H4 (cell line): Measurements from ENCODE around the gene CADPS2. TPM values are rescaled to one million over a fixed set of nuclear protein-coding genes. Genes with fewer than 3 reads are reported as not detected.

Experiments used
- DNase-seq: peaks from one replicate; pipeline ENCODE4 v3.0.0-alpha.2; 2015; ENCODE audit warnings: low spot score
- total RNA-seq: library from RNA; depleted of rRNA; stranded (reverse); fragments of >200 nt; shearing (Covaris generic); gene quantifications from 2 replicates; pipeline ENCODE4 v1.2.3, GENCODE V29; 2014

Gene CADPS2
- total RNA-seq, 1 experiment from 2014 or later: 23.3 TPM

DNA sequence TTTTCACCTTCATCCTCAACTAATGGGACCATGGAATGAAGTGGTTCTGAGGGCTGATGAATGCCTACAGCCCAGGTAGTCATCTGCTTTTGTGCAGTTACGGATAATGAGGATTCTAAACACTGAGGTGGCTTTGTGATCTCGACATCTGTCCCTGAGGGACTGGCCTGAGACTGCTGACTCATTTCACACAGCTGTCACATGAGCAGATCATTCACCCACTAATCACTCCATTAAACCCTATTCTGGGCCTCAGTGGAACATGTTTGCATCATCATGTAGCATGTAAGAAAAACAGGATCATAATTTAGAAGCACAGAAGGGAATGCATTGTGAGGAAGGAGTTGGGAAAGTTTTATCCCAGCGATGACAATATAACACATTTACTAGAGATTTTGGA lies 502.3 kb downstream of the CADPS2 start:
- no peak for DNase-seq

DNA sequence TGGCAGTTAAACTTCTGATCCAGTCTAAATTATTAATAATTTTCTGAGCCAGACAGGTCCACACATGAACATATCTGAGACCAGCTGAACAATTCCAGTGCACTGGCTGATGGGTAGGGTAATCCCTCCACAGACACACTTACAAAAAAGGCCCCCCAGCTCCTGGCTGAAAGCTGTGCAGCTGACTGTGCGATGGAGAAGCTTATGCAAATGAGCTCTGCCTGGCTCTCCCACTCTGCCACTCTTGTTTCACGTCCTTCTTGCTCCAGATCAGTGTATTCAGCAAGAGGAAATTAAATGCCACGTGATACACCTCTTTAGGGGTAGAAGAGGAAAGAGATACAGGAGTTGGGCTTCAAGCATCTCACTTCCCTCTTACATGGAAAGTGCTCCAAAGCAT lies 505.3 kb downstream of the CADPS2 start:
- DNase-seq: no peak

DNA sequence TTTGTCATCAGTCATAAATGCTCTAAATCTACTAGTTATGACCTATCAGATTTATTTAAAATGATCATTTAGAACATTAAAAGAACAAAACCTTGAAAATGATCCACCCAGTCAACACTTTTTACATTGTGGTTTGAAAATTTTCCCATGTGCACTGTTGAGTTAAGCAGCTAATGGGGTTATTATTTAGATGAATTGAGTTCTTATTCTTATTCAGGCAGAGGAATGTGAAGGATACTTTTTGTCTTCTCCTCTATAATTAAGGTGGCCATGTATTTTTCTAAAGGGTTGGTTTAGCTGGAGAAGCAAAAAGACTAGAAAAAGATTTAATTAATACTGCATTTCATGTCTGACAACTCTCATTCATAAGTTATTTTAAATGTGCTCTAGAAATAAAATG lies 506.8 kb downstream of the CADPS2 start:
- no peak for DNase-seq

DNA sequence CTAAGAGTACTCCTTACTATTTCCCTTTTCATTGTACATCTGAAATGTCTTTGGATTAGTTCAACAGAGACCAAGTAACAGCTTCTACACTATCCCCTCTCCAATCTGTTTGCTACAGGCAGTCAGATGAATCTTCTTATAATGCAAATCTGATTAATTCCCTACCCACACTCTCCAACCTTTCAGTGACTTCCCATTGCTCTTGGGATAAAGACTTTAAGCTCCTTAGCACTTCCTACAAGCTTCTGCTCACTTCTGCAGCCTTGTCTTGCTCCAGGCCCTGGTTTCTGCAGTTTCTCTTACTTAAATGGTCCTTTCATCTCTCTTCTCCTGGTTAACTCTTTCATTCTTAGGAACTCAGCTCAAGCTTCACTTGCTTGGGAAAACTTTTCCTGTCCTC lies 516.5 kb downstream of the CADPS2 start:
- no peak for DNase-seq

DNA sequence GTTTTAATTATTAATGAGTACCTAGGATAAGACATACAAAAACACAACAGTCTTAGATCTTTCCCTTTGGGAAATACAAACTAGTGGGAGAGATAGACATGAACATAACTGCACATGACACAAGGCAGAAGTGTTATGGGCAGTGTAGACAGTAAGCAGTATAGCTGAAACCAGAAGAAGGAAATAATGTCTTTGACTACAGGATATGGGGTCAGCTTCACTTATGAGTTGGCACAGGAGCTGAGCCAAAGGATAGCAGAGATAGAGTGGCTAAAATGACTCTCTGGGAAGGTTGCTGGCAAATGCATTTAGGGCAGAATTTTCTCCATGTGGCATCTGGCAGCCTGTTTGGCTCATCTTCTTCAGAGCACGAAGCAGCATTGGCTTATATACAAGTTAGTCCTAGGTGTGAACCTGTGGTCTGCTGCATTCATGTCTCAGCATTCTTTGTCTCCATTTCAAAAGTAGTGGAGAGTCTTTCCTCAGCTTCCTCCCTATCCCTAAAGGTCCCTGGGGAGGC lies 521.4 kb downstream of the CADPS2 start:
- DNase-seq: no peak

DNA sequence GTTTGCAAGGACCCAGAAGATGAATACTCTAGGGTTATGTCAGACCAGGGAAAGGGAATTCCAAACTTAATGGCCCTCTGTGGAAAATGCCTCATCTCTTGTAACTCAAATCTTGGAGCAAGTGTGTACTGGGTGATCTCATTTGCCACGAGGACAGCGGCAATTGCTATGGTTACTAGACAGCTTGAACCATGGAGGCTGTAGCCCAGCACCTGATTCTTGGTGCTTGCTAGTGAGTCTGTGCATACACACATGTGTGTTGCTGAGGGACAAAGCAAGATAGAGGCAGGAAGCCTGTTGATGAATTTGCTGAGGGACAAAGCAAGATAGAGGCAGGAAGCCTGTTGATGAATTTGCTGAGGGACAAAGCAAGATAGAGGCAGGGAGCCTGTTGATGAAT lies 523.1 kb downstream of the CADPS2 start:
- no peak for DNase-seq

DNA sequence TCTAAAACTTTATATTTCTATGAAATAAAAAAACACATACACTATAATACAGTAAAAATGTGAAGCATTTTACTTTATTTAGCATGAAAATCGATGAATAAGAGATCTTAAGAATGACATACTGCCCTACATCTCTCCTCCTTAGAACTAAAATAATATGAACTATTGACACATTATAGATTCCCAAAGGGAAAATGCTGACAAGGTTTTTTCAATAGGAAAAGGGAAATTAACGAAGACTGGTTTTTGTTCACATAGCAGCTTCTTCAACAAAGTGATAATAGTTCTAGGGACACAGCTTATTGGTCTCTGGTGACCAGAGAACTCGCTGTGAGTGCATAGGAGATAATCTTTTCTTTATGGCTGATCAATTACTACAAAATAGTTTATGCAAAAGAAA lies 523.8 kb downstream of the CADPS2 start:
- no peak for DNase-seq

DNA sequence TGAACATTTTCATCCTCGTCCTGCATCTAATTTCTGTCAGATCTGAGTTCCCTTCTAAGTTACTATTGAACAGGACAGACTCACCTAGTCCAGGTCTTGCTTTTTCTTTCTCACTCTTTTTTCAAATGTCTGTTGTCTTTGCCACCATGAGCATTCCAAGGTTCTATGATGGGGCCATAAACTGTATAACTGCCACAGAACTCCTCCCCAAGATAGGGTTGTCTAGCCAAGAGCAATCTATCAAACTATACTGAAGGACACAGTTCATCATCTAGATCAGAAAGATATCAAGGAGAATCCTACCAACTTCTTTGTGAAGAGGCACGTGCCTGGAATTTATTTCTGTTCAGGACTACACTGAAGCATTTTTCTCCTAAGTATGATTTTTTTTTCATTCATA lies 531.6 kb downstream of the CADPS2 start:
- DNase-seq: no peak

DNA sequence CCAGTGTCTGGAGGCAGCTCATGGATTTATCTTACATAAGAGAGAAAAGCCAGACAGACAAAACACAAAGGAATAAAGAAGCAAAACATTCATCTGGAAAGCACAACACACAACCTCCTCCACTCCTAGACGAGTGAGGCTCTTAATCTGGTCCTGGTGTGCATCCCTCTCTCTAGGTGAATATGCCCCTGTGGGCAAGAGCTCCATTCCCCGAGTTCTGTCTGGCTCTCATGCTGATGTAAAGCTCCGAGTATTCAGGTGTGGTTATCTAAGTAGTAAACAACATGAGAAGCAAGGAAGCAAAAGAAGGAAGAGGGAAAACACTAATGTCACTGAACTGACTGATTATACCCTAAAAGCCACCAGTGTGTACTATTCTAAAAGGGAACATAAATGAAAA lies 533.8 kb downstream of the CADPS2 start:
- no peak for DNase-seq

DNA sequence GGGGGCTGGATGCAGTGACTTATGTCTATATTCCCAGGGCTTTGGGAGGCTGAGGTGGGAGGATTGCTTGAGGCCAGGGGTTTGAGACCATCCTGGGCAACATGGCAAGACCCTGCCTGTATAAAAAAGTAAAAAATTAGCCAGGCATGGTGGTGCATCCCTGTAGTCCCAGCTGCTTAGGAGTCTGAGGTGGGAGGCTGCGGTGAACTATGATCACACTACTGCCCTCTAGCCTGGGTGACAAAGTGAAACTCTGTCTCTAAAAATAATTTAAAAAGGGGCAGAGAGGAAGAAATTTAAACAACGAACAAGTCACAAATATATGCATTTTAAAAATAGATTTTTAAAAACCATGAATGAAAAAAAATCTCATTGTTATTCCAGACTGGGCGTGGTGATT lies 535.6 kb downstream of the CADPS2 start:
- DNase-seq: no peak

DNA sequence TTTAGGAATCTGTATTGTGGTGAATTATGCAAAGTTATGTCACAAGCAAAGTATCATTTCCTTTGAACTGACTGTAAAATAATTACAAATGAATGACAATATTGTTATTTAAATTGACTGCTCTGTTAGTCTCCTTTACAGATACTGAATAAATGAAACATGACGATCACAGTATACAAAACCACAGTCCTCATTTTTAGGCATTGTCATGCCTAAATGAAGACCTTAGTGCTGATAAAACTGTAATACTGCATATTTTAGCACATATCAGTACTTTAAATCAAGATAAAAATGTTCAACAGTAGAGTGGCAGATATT lies 542.0 kb downstream of the CADPS2 start:
- no peak for DNase-seq

DNA sequence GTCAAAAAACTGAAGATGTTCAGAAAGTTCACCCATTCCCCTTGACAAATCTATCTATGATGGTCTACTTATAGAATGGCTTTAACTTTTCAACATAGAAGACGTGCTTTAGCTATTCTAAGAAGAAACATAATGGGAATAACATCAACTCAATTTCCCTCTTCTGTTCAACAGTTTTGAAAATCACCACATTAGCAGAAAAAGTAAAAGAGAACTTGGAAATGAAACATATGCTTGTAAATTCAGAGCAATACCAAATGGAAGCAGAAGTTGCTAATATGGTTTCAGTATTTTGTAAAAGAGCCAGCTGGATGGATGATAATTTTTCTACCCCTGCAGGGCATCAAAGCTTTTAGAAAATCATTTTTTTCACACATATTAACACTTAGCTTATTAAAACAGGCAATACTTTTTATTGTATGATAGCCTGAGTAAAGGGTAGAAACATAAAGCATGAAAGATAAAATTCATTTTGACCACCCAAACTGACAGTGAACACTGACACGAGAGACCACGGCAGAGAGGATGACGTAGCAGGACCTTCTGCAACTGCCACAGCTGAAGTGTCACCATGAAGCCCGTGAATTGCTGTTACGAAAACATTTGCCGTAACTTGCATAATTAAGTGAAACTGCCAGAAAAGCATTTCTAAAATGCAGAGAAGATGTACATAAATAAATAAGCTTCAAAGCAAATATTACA lies 542.5 kb downstream of the CADPS2 start:
- DNase-seq: no peak

DNA sequence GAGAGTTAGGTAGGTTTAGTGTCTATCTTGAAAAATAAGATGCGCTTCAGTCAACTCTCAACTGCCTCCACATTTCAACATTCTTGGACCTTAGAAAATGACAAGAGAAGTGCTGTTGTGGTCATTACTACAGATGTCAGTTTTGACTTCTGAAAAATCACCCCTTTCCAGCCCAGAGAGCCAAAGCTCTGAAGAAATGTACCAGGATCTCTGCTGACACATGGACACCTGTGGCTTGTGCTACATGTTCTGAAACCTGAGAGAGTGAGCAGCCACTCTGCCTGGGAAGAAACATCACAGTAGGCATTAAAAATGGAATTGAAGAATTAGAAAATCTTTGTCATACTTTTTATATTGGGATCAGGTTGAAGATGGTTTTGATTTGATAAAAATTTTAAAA lies 545.8 kb downstream of the CADPS2 start:
- DNase-seq: no peak

DNA sequence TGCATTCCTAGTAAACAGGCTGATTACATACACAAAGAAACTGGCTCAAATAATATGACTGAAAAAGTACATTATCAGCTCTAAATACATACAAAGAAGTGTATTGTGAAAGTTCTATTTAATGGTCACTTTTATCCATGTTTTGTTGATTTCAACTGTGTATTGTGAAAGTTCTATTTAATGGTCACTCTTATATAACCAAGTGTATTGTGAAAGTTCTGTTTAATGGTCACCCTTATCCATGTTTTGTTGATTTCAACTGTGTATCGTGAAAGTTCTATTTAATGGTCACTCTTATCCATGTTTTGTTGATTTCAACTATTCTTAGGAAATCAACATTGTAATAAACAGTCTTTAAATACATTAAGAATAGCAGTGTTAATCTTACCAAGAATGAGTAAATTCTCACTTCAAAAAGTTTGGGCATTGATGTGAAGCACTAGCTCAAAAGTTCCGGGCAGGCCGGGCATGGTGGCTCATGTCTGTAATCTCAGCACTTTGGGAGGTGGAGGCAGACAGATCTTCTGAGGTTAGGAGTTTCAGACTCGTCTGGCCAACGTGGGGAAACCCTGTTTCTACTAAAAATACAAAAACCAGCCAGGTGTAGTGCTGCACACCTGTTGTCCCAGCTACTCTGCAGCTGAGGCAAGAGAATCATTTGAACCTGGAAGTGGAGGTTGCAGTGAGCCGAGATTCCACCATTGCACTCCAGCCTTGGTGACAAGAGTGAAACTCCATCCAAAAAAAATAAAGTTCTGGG lies 546.9 kb downstream of the CADPS2 start:
- DNase-seq: no peak

DNA sequence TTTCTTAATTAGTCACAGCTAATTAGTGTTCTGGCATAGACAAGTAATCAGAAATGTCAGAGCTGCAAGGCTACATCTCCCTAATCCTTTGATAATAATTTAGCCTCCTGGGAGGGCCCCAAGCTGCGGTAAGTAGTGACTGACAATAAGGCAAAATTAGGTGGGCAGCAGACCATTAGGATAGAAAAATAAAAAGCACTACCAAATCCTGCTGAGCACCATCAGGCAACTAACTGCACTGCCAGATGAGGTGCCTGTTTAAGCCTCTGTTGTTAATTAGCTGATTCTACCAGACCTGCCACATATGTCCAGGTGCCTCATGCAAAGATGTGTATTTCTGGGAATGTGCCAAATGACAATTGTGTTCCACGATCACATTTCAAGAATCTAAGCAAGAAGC lies 549.2 kb downstream of the CADPS2 start:
- no peak for DNase-seq

DNA sequence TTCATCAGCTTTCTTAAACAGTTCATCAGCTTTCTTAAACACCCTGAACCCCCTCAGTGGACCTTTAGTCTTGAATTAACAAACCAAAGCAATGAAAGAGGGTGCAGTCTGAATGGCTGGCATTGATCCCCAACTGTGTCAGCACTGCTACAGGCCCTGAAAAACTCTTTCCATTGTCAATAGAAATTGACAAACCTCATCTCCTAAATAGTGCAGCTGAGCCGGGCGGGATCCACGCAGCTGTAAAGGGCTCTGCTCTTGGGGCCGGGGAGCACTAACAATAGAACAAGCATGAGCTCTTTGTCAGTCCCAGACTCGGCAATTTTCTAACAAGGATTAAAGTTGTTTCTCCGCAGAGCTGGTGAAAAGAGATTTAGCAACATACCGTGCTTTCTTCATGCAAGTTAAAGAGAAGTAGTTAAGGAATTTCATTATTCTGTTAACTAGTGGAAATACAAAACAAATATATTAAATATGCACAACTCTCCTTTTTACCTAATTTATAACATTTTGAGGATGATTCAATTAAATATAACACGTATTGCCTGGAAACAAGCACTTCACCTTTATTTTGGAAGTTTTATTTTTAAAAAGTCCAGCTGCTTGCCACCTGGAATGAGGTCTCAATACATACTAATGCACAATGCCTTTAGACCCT lies 557.0 kb downstream of the CADPS2 start:
- no peak for DNase-seq

DNA sequence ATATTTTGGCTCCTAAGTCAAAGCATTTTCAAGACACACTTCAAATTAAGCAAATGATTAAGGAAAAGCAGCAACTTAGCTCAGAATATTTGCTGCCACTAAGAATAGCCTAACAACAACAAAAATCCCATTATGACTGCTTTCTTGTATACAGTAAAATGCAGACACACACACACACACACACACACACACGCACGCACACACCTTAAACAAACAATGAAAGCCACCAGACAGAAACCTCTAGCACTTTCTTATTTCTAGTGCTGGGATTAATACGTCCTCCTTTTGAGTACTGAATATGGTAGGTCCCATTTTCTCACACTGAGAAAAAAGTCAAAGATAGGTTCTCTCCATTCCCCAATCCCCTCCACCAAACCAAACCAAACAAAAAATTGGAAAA lies 558.3 kb downstream of the CADPS2 start:
- DNase-seq: no peak

DNA sequence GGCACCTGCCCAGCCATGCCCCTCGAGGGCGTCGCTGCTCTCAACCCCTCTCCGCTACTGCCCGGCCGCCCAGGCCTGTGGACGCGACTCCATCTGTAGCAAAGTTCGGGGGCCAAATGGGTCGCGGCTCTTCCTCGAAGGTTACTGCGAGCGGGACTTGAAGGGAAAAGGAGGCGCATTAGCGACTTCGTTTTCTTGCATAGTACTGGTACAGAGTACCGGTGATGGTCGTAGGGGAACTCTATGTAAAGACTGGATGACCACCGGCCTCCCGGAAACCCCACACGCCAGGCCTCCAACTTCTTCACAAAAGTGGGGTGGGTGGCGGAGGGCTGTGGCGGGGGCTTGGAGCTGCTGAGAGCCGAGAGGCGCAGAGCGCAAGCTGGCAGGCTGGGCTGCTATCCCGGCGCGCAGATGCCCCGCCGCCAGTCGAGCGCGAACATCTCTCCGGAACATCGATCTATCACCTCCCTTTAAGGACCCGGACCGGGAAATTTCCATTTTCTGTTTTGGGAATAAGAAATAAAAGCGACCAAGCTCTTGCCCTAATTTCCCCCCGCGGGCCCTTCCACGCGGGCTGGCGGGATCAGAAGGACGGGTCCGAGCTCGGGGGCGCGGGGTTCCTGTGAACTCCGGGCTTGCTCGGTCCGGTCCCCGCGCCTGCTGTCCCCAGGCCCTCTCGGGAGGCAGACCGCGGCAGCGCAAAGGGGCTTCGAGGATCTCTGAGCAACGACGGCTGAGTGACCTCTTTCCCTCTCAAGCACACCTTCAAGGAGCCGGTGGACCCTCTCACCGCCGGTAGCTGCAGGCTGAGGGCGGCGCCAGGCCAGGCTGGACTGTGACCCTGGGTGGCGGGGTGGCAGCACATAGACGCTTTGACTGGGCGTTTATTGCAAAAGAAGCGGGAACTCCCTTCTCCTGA lies 569.5 kb downstream of the CADPS2 start:
- DNase-seq: no peak

DNA sequence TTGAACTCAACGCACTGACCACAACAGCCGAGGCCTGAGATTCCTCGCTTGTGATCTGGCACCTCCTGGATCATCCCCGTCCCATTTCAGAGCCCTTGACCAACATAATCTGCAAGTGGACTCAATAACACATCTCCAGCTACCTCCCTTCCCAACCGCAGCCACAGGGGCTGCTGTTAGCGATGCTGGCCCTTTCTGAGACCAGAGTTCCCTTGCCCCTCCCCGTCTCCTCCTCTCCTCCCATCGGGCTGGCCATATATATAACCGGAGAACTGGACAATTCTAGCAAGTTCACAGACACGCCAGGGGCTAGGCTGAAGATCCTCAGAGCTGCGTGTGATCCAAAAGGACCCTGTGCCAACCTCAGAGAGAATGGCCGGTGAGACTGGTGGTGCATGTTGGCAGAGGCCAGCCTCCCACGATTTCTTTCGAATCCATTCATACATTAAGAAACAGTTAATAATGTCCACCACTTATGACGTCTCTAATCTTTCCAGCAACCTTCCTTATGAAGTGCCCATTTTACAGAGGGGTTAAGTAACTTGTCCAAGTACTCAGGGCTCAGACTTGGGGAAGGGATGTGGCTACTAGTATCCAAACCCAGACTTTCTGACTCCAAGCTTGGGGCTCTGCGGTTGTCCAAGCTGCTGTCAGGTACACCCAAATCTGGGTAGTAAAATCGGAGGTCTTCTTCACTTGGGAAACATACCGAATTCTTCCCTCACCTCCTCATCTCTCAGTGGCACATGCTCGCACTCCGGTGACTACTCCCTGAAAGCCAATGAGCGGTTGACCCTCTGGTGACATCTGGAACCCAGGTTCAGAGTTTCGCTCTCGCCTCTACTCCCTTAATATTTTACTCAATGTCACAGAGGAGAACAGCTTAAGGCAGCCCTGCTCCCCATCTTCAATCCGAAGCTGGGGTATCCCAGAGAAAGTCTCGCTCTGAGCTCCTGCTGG lies 570.5 kb downstream of the CADPS2 start:
- DNase-seq: no peak

DNA sequence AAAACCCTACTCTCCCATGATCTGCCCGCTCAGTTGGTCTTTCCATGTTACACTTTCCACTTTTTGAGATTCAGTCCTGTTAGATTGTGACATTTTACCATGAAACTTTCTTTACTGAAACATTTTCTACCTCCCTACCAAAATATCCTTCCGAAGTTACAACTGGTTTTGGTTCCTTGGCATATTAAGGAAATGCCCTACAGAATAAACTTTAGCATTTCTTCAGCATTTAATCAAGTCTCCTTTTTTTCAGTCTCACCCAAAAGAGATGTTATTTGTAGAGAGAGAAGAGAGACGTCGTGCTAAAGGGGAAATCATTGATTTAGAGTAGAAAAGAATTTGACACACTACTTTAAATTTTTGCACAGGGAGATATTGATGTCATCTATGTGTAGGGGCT lies 572.0 kb downstream of the CADPS2 start:
- no peak for DNase-seq

DNA sequence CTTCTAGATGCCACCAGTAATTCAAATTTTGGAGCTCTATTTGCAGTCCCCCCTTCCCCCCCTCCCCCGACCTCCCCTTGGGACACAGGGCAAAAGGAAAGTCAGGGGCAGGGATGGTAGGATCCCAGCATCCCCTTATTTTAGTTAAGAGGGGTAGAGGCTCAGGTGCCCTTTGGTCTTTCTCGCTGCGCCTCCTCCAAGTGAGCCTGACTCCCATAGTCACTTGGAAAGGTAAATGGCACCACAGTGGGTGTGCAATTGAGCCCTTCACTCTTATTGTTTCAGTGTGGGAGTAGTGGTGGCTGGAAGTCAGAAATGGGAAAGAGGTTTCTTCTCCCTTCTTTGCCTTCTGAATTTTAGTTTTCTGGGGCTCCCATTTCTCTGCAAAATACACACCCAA lies 573.5 kb downstream of the CADPS2 start:
- DNase-seq: no peak
